GM10266 (cell line): Measurements from ENCODE around the gene GATA6.

Source experiments
- DNase-seq: peaks from one replicate; pipeline ENCODE4 v3.0.0; 2012; ENCODE audit errors: extremely low spot score
- TF ChIP-seq, protein P1 (sequence below): IDR thresholded peaks from 2 replicates; pipeline ENCODE4 v1.5.1; 2012; ENCODE audit warnings: mild to moderate bottlenecking, low read depth; ENCODE audit not compliant: control insufficient read depth, insufficient read depth; ENCODE audit errors: missing control alignments

The GATA6 gene

DNA sequence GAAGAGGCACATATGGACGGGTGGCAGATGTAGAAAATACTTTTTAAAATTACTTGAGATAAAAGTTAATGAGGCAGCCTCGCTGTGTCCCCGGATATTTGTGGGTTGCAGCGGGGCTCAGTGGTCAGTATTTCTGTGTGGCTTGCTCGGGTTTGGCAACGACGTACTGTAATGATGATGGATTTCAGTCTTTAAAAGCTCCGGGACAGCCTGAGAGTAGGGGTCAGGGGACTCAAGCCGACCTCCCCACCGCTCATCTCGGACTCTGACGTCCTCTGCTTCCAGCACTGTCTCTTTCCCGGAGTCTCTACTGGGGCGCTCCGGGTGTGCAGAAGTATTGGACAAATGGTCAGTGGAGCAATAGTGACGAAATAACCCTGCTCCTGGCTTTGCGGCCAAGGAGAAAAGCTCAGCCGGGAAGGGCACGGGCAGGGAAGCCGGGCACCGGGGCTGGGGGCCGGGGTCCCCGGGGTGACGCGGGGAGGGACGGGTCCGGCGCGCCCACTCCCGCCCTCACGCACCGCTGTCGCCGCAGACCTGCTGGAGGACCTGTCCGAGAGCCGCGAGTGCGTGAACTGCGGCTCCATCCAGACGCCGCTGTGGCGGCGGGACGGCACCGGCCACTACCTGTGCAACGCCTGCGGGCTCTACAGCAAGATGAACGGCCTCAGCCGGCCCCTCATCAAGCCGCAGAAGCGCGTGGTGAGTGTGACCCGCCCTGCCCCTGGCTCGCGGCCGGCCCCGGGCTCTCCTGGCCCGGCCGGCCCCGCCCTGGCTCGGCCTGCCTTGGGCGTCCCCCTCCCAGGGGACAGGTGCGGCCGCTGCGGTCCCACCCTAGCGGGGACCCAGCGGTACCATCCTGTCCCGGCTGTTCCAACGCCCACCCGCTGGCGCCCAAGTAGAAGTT lies 7.3 kb downstream of the GATA6 start:
- TF ChIP-seq, protein P1, sequence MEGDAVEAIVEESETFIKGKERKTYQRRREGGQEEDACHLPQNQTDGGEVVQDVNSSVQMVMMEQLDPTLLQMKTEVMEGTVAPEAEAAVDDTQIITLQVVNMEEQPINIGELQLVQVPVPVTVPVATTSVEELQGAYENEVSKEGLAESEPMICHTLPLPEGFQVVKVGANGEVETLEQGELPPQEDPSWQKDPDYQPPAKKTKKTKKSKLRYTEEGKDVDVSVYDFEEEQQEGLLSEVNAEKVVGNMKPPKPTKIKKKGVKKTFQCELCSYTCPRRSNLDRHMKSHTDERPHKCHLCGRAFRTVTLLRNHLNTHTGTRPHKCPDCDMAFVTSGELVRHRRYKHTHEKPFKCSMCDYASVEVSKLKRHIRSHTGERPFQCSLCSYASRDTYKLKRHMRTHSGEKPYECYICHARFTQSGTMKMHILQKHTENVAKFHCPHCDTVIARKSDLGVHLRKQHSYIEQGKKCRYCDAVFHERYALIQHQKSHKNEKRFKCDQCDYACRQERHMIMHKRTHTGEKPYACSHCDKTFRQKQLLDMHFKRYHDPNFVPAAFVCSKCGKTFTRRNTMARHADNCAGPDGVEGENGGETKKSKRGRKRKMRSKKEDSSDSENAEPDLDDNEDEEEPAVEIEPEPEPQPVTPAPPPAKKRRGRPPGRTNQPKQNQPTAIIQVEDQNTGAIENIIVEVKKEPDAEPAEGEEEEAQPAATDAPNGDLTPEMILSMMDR: no peak
- DNase-seq: no peak

DNA sequence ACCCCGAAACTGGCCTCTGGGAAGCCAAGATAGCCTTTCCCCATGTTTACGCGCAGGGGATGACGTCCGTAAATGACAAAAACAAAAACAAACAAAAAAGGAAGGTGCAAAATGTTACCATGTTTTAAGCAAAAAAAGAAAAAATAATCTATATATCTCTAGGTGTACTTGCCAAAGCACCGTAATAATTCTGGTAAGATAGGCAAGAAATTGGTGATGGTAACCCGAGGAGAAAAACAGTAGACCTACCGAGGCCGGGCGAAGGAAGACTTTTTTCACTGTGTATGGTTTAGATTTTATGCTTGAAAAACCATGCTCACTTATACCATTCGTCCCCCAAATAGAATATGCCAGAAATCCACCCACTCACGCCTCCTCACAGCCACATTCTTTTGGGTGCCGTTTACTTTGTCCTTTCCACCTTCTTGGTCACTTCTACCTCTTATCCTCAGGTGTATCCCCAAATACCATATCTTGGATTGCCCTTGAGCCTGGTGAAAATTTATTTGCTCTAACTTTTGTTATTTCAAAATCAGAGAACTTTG lies 8.0 kb downstream of the GATA6 start:
- TF ChIP-seq, protein P1: no peak
- no peak for DNase-seq

DNA sequence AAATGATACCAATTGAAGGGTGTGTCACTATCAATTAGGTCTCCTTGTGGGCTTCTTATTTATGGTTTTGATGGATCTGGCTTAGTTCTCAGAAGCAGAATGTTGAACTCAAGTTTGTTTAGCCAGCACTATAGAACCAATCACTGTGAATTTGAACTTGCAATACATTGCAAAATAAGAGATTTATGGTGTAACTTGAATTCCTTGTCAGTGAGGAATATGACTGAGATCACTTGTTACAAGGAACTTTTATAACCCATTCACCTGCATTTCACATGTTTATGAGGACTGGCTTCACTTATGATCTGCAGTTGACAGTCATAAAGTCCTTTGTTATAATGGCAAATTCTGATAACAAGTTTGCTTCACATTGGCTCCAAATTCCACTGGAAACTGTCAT lies 9.8 kb downstream of the GATA6 start:
- no peak for DNase-seq
- TF ChIP-seq, protein P1: no peak

DNA sequence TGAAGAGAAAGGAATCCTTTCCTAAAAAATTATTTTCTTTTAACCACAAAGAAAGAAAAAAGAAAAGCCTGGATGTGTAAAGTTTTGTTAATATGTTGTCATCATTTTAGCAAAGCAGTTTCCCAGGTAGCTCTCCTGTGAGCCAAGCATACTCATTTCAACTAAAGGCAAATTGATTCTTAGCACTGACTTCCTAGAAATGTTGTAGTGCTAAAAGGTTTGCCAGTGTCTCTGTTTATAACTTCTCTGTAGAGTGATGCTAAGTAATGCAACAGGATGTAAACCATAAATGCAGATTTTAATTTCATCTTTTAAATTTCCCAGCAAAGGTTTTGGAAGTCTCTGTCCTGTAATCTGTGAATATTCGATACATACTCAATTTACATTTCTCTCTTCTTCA lies 10.2 kb downstream of the GATA6 start:
- no peak for DNase-seq
- TF ChIP-seq, protein P1: no peak

DNA sequence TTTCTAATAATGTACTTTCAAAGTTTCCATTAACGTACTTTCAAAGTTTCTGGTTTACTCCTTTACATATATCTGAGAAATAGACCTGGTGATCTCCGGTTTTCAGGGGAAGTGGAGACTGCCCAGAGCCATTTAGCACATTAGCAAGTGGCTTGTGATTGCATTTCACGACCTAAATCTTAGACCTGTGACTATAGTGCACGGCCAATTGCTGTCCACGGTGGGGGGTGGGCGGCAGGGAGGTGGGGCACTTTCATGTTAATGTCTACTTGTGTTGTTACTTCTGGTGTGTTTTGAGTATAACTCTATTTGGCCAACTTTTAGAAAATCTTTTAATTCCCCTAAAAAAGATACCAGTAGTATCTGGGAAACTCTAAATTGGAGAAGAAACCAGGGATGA lies 11.3 kb downstream of the GATA6 start:
- TF ChIP-seq, protein P1: no peak
- DNase-seq: no peak

DNA sequence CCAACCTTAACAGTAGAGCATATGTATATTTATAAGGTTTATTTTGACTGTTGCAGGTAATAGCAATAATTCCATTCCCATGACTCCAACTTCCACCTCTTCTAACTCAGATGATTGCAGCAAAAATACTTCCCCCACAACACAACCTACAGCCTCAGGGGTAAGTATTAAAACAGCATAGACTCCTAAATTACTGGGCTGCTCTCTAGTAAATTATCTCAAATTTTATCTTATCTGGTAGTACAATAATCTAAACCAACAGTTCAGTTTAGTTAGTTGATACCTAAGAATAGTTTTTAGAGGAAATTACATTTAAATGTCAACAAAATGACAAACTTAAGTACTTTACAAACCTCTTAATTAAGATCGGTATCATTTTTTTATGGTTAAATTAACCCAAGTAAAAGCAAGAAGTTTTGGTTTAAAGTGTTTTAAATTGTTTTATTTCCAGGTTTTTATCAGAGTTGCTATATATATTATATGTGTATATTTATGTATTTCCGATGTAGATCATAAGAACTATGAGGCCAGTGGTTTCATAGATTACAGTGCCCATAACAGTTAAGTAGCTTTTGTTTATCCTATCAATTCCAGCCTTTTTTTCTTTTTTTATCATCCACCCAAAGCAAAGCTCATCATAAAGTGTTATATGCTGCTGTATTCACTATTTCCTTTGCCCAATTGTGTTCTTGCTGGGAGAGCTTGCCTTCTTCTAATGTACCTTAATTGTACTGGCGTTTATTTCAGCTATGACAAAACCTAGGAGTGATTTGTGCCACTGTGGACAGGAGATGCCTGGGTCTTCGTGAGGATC lies 13.7 kb downstream of the GATA6 start:
- TF ChIP-seq, protein P1: no peak
- no peak for DNase-seq
